HEK293 (cell line): ENCODE data around the gene RGS14.
A peak's percentile ranks its signal among the peaks of the same experiment; 100 is the strongest.

Source experiments
- CTCF ChIA-PET: fragments of 350-600 bp; formaldehyde crosslinking; extraction: SDS; loops from one replicate; lab custom pipeline; 2021; ENCODE audit warnings: antibody characterized with exemption; lab: Yijun Ruan, JAX
- POLR2A ChIA-PET: fragments of 300-600 bp; formaldehyde crosslinking; extraction: SDS; loops from one replicate; lab custom pipeline; 2020; ENCODE audit warnings: antibody characterized with exemption, inconsistent platforms; lab: Yijun Ruan, JAX
- H3K27ac ChIP-seq: fragments of 200-500 bp; sonication (Bioruptor generic); 2 replicates; pipeline ENCODE4 v1.5.1; 2014; ENCODE audit warnings: low read depth, low read length, control low read depth, inconsistent platforms; ENCODE audit errors: extremely low read depth
- H3K36me3 ChIP-seq, 2 experiments: fragments of 200-500 bp in 1 of 2; sonication (Bioruptor generic) in 1 of 2; 1 replicate in 1 of 2; 2 replicates in 1 of 2; pipeline ENCODE4 v1.5.1; 2014 to 2017; ENCODE audit warnings: inconsistent platforms in 2 of 2, low read length in 2 of 2; ENCODE audit not compliant: control insufficient read depth in 2 of 2, insufficient read depth in 1 of 2
- H3K4me1 ChIP-seq: fragments of 200-500 bp; sonication (Bioruptor generic); 2 replicates; pipeline ENCODE4 v1.5.1; 2014; ENCODE audit warnings: mild to moderate bottlenecking, low read length, inconsistent platforms; ENCODE audit not compliant: control insufficient read depth, insufficient read depth
- H3K4me3 ChIP-seq: 2 replicates; pipeline ENCODE4 v1.5.1; 2011; ENCODE audit warnings: low read depth, mild to moderate bottlenecking, control low read depth, low read length, moderate library complexity
- H3K9me3 ChIP-seq: fragments of 200-500 bp; sonication (Bioruptor generic); 2 replicates; pipeline ENCODE4 v1.5.1; 2014; ENCODE audit warnings: low read depth, low read length, inconsistent platforms; ENCODE audit not compliant: control insufficient read depth, insufficient read depth
- FEZF1 ChIP-seq: fragments of 450-650 bp; formaldehyde crosslinking; IDR thresholded peaks from 2 replicates; pipeline ENCODE4 v1.5.1; 2016; ENCODE audit warnings: missing biosample characterization, missing genetic modification characterization
- GLIS1 ChIP-seq: fragments of 450-650 bp; formaldehyde crosslinking; IDR thresholded peaks from 2 replicates; pipeline ENCODE4 v1.5.1; 2016; ENCODE audit warnings: missing biosample characterization, missing genetic modification characterization
- PRDM10 ChIP-seq: fragments of 450-650 bp; formaldehyde crosslinking; IDR thresholded peaks from 2 replicates; pipeline ENCODE4 v1.5.1; 2016; ENCODE audit warnings: missing biosample characterization, missing genetic modification characterization
- WT1 ChIP-seq: fragments of 450-650 bp; formaldehyde crosslinking; IDR thresholded peaks from 2 replicates; pipeline ENCODE4 v1.5.1; 2016; ENCODE audit warnings: missing biosample characterization, missing genetic modification characterization
- ZIC2 ChIP-seq: fragments of 450-650 bp; formaldehyde crosslinking; IDR thresholded peaks from 2 replicates; pipeline ENCODE4 v1.5.1; 2016; ENCODE audit warnings: missing biosample characterization, missing genetic modification characterization
- ZNF133 ChIP-seq: fragments of 450-650 bp; formaldehyde crosslinking; IDR thresholded peaks from 2 replicates; pipeline ENCODE4 v1.5.1; 2016; ENCODE audit warnings: missing biosample characterization, missing genetic modification characterization
- ZNF157 ChIP-seq: fragments of 450-650 bp; formaldehyde crosslinking; IDR thresholded peaks from 2 replicates; pipeline ENCODE4 v1.5.1; 2016; ENCODE audit warnings: missing biosample characterization, missing genetic modification characterization
- ZNF202 ChIP-seq: fragments of 450-650 bp; formaldehyde crosslinking; IDR thresholded peaks from 2 replicates; pipeline ENCODE4 v1.5.1; 2016; ENCODE audit warnings: missing biosample characterization, missing genetic modification characterization, borderline replicate concordance
- ZNF211 ChIP-seq: fragments of 450-650 bp; formaldehyde crosslinking; IDR thresholded peaks from 2 replicates; pipeline ENCODE4 v1.5.1; 2016; ENCODE audit warnings: low read depth, missing biosample characterization, missing genetic modification characterization
- ZNF521 ChIP-seq: fragments of 450-650 bp; formaldehyde crosslinking; IDR thresholded peaks from 2 replicates; pipeline ENCODE4 v1.5.1; 2017; ENCODE audit warnings: missing biosample characterization, mild to moderate bottlenecking, missing genetic modification characterization
- ZNF548 ChIP-seq: fragments of 450-650 bp; formaldehyde crosslinking; IDR thresholded peaks from 2 replicates; pipeline ENCODE4 v1.5.1; 2016; ENCODE audit warnings: missing biosample characterization, missing genetic modification characterization
- ZNF645 ChIP-seq: fragments of 450-650 bp; formaldehyde crosslinking; IDR thresholded peaks from 2 replicates; pipeline ENCODE4; 2016; ENCODE audit warnings: missing biosample characterization, missing genetic modification characterization
- ZNF707 ChIP-seq: fragments of 450-650 bp; formaldehyde crosslinking; IDR thresholded peaks from 2 replicates; pipeline ENCODE4 v1.5.1; 2016; ENCODE audit warnings: missing biosample characterization, missing genetic modification characterization
- TF ChIP-seq, protein P1 (sequence below): fragments of 450-650 bp; formaldehyde crosslinking; IDR thresholded peaks from 2 replicates; pipeline ENCODE4 v1.5.1; 2016; ENCODE audit warnings: missing biosample characterization, missing genetic modification characterization
- TF ChIP-seq, protein P2 (sequence below): fragments of 450-650 bp; formaldehyde crosslinking; IDR thresholded peaks from 2 replicates; pipeline ENCODE4 v1.5.1; 2017; ENCODE audit warnings: missing biosample characterization, missing genetic modification characterization

Gene RGS14

GRCh38 chr5:177357146-177357458 is 622 bp upstream of the RGS14 start:
- ChIA-PET CTCF (no interaction called here), POLR2A (no interaction called here)
- no peak overlapping the region for H3K27ac ChIP-seq
- TF ChIP-seq ZNF211 (tag by site-specific recombination) = no peak
- H3K36me3 ChIP-seq = no peaks in the 10 kb centered on the region
- H3K4me1 ChIP-seq = no peaks in the 10 kb centered on the region
- no peaks in the 10 kb centered on the region for H3K9me3 ChIP-seq
- H3K4me3 ChIP-seq = no peak overlapping the region

DNA sequence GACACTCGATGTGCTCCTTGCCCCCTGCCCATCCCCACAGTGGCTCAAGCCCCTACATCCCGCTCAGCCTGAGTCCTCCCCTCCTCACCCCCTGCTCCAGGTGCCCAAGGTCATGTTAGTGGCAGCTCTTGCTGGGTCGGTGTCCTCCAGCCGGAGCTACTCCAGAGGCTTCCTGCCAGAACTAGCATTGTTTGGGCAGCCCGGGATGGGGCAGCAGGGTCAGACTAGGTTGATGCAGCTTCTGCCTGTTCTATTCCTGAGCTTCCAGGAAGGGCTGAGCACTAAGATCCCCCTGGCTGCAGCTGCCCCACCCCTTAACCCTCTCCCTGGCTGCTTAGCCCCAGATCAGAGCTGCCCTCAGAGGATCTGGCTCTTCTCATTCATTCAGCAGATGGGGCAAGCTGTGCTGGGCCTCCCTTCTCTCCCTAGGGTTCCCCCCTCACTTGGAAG is 671 bp downstream of the RGS14 start:
- H3K27ac ChIP-seq = no peak overlapping the region

GRCh38 chr5:177359451-177359851 is 1.7 kb downstream of the RGS14 start:
- Histone ChIP-seq H3K27ac (no peak overlapping the region), H3K36me3 (no peaks in the 10 kb centered on the region), H3K9me3 (no peaks in the 10 kb centered on the region), H3K4me3 (no peak overlapping the region), H3K4me1 (0 out of 2 replicates have a peak, but pooled peaks cover 2% of the 10 kb centered on the region)
- CTCF ChIA-PET = interaction anchor here (0.9 kb wide), 1 partner anchor 11 kb away, joined by 3 read pairs; no protein-coding TSS in a partner anchor
- POLR2A ChIA-PET = no interaction called here
- TF ChIP-seq ZIC2 (tag by site-specific recombination) (peak; percentile 57), GLIS1 (no peak)

More for the DNA sequence above, 671 bp downstream of the RGS14 start:
- TF ChIP-seq PRDM10 (peak; percentile 86), ZNF157 (tag by site-specific recombination) (no peak), ZNF548 (tag by site-specific recombination) (no peak)
- TF ChIP-seq, all 188 proteins: peak for 1
- no peaks in the 10 kb centered on the region for H3K9me3 ChIP-seq
- H3K4me1 ChIP-seq = 0 out of 2 replicates have a peak, but pooled peaks cover 2% of the 10 kb centered on the region
- ChIA-PET POLR2A (no interaction called here), CTCF (interaction anchor here (0.8 to 1.4 kb wide), 3 partner anchors 9 to 20 kb away, joined by 3 to 4 read pairs (median 3); no protein-coding TSS in a partner anchor)
- H3K4me3 ChIP-seq = no peak overlapping the region
- no peaks in the 10 kb centered on the region for H3K36me3 ChIP-seq

GRCh38 chr5:177359860-177360259 is 2.1 kb downstream of the RGS14 start:
- H3K9me3 ChIP-seq = no peaks in the 10 kb centered on the region
- H3K4me3 ChIP-seq = no peak overlapping the region
- no peaks in the 10 kb centered on the region for H3K36me3 ChIP-seq
- H3K27ac ChIP-seq = no peak overlapping the region
- ChIA-PET POLR2A (interaction anchor here (0.6 to 1.3 kb wide), 2 partner anchors 8 to 19 kb away, joined by 3 to 11 read pairs; partner anchors contain the start of gene LMAN2), CTCF (no interaction called here)
- H3K4me1 ChIP-seq = 0 out of 2 replicates have a peak, but pooled peaks cover 2% of the 10 kb centered on the region
- TF ChIP-seq, protein P1, sequence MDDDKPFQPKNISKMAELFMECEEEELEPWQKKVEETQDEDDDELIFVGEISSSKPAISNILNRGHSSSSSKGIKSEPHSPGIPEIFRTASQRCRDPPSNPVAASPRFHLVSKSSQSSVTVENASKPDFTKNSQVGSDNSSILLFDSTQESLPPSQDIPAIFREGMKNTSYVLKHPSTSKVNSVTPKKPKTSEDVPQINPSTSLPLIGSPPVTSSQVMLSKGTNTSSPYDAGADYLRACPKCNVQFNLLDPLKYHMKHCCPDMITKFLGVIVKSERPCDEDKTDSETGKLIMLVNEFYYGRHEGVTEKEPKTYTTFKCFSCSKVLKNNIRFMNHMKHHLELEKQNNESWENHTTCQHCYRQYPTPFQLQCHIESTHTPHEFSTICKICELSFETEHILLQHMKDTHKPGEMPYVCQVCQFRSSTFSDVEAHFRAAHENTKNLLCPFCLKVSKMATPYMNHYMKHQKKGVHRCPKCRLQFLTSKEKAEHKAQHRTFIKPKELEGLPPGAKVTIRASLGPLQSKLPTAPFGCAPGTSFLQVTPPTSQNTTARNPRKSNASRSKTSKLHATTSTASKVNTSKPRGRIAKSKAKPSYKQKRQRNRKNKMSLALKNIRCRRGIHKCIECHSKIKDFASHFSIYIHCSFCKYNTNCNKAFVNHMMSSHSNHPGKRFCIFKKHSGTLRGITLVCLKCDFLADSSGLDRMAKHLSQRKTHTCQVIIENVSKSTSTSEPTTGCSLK = no peak
- TF ChIP-seq ZNF521 (tag by site-specific recombination) (no peak), ZNF645 (tag by site-specific recombination) (no peak), ZNF707 (no peak), FEZF1 (tag by site-specific recombination) (no peak), WT1 (tag by site-specific recombination) (no peak), ZNF202 (tag by site-specific recombination) (no peak), ZNF133 (tag by site-specific recombination) (no peak)
- TF ChIP-seq, protein P2, sequence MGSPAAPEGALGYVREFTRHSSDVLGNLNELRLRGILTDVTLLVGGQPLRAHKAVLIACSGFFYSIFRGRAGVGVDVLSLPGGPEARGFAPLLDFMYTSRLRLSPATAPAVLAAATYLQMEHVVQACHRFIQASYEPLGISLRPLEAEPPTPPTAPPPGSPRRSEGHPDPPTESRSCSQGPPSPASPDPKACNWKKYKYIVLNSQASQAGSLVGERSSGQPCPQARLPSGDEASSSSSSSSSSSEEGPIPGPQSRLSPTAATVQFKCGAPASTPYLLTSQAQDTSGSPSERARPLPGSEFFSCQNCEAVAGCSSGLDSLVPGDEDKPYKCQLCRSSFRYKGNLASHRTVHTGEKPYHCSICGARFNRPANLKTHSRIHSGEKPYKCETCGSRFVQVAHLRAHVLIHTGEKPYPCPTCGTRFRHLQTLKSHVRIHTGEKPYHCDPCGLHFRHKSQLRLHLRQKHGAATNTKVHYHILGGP (tag by site-specific recombination) = no peak
